Colonic mucosa (tissue), 4 donors: Measurements from ENCODE around the gene PGAM2. TPM values are rescaled to one million over a fixed set of nuclear protein-coding genes. Genes with fewer than 3 reads are reported as not detected.

Experiments used
- DNase-seq: peaks from one replicate; pipeline ENCODE4 v3.0.0-alpha.2; 2020
- H3K27ac ChIP-seq: fragments of 200-600 bp; one replicate; pipeline ENCODE4 v1.8.0; 2021
- H3K27me3 ChIP-seq: fragments of 200-600 bp; one replicate; pipeline ENCODE4 v1.8.0; 2021
- H3K36me3 ChIP-seq: fragments of 200-600 bp; one replicate; pipeline ENCODE4 v1.8.0; 2021
- H3K4me1 ChIP-seq: fragments of 200-600 bp; one replicate; pipeline ENCODE4 v1.8.0; 2021; ENCODE audit warnings: mild to moderate bottlenecking
- H3K4me3 ChIP-seq: fragments of 200-600 bp; one replicate; pipeline ENCODE4 v1.8.0; 2021
- H3K9ac ChIP-seq, 2 donors: one replicate each; pipeline ENCODE4 v1.7.0; 2013; ENCODE audit warnings: control low read depth in 2 of 2, low read depth in 2 of 2, low read length in 2 of 2
- H3K9me3 ChIP-seq: fragments of 200-600 bp; one replicate; pipeline ENCODE4 v1.8.0; 2021
- intact Hi-C: fragments of 100-400 bp; cut with DNase I; formaldehyde crosslinking; loops from one replicate; pipeline ENCODE4 v1.14.1; 2022
- total RNA-seq, 2 donors: library from RNA; stranded (reverse); fragmentation: NEBNext Ultra II Directional in 1 of 2; extraction: Animal tissue kit (Norgen Biotek cat#: 25700) in 1 of 2; gene quantifications; one replicate each; pipeline ENCODE4 v1.2.1, GENCODE V29; 2021
- TF ChIP-seq, protein P1 (sequence below): fragments of 200-600 bp; IDR thresholded peaks from one replicate; pipeline ENCODE4 v1.8.0; 2022; ENCODE audit warnings: antibody characterized with exemption, mild to moderate bottlenecking
- donor health status: healthy.
- donor health status: DM: no; HTN: no; CAD: no.
- donor health status: DM: no; HTN: no; CAD: no.

PGAM2 gene
- total RNA-seq, 2 donors from 2014 or later, result 0.29 to 0.52 TPM

DNA sequence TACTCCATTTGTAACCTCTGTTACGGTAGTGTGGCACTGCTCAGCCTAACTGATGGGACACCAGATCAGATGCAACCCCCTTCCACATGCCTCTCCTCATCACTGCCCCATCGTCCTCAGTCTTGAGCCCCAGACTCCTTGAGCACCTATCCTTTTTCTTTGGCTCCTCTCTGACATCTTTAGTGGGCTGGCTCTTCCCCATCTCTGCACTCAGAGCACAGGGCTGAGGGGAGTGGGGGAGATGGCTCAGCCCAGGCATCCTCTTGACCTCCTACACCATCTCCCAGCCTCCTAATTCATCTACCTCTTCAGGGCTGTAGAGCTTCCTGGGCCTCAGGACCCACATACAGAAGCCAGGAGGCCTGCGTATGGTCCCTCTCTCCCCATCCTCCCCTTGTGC is 18.4 kb upstream of the PGAM2 start:
- no peak overlapping the region for H3K27ac ChIP-seq
- H3K9me3 ChIP-seq, result no peaks in the 10 kb centered on the region
- no peak for DNase-seq
- peaks cover 12% of the 10 kb centered on the region for H3K36me3 ChIP-seq
- intact Hi-C loops, result loop anchor here (5.0 kb wide), 1 partner anchor 39 kb away; the partner anchor contains the start of gene POLD2
- H3K4me3 ChIP-seq, result no peak overlapping the region
- no peaks in the 10 kb centered on the region for H3K27me3 ChIP-seq
- H3K4me1 ChIP-seq, result peaks cover 7% of the 10 kb centered on the region
- H3K9ac ChIP-seq, result no peak overlapping the region
- TF ChIP-seq, protein P1, sequence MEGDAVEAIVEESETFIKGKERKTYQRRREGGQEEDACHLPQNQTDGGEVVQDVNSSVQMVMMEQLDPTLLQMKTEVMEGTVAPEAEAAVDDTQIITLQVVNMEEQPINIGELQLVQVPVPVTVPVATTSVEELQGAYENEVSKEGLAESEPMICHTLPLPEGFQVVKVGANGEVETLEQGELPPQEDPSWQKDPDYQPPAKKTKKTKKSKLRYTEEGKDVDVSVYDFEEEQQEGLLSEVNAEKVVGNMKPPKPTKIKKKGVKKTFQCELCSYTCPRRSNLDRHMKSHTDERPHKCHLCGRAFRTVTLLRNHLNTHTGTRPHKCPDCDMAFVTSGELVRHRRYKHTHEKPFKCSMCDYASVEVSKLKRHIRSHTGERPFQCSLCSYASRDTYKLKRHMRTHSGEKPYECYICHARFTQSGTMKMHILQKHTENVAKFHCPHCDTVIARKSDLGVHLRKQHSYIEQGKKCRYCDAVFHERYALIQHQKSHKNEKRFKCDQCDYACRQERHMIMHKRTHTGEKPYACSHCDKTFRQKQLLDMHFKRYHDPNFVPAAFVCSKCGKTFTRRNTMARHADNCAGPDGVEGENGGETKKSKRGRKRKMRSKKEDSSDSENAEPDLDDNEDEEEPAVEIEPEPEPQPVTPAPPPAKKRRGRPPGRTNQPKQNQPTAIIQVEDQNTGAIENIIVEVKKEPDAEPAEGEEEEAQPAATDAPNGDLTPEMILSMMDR, result no peak

DNA sequence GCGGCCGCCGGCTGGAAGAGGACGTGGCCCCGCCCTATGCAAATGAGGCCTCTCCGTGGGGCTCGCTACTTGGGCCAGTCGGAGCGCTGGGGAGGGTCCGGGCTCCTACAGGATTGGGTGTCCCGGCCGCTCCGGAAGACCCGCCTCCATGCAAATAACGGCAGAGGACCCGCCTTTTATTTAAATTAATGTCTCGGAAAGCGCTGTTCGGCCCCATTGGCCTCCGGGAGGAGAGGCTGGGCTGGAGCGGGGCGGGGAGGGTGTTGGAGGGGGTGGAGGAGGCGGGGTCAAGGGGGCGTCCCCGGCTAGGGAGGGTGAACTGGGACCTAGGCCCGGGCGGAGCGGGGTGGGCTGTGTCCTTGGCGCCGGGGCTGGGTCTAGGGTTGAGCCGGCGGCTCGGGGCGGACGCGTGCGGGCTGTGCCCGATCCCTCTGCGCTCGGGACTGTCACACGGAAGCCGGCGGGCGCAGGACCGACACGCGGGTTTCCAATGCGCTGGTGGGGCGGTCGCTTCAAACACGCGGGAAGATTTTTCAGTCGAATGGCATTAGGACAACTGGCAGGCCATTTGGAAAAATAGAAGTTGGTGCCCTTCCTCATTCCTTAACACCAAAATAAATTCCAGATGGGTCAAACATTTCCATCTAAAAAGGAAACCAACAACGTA is 17.3 kb upstream of the PGAM2 start:
- peaks cover 7% of the 10 kb centered on the region for H3K4me1 ChIP-seq
- peak overlapping the region; percentile 82 for H3K4me3 ChIP-seq
- DNase-seq, result peak; percentile 98
- no peaks in the 10 kb centered on the region for H3K9me3 ChIP-seq
- TF ChIP-seq, protein P1, result no peak
- intact Hi-C loops, result loop anchor here (5.0 kb wide), 1 partner anchor 40 kb away; the partner anchor contains the start of gene POLD2
- H3K27me3 ChIP-seq, result no peaks in the 10 kb centered on the region
- peaks cover 23% of the 10 kb centered on the region for H3K36me3 ChIP-seq
- H3K27ac ChIP-seq, result peak overlapping the region; percentile 99
- peak overlapping the region in 1 of 2 donors; percentile 68 for H3K9ac ChIP-seq

DNA sequence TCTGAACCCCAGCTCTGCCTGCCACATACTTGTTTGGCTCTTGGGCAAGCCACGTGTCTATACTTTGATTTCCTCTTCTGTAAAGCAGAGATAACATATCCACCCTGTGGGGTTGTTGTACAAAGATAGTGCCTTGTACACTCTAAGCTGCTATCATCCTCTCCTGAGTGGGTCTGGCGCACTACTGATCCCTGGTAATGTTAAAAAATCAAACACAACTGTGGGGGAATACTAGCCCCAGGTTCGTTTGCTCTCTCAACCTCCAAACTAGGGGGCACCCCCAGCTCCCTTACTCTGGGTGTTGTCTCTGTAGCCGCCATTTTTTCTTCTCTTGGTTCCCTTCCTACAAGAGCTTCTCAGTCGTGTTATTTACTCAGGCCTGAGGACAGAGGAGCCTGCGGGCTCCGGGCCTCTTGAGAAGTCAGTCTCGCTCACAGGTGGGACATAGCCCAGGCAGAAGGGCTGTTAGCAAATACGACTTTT is 15.9 kb upstream of the PGAM2 start:
- Histone ChIP-seq H3K27me3 (no peaks in the 10 kb centered on the region), H3K36me3 (peaks cover 25% of the 10 kb centered on the region), H3K4me3 (peak overlapping the region; percentile 82), H3K9ac (peak overlapping the region; percentile 14 to 69), H3K4me1 (peaks cover 7% of the 10 kb centered on the region), H3K9me3 (no peaks in the 10 kb centered on the region), H3K27ac (peak overlapping the region; percentile 99)
- DNase-seq, result no peak
- TF ChIP-seq, protein P1, result no peak
- intact Hi-C loops, result loop anchor here (5.0 kb wide), 1 partner anchor 41 kb away; the partner anchor contains the start of gene POLD2

DNA sequence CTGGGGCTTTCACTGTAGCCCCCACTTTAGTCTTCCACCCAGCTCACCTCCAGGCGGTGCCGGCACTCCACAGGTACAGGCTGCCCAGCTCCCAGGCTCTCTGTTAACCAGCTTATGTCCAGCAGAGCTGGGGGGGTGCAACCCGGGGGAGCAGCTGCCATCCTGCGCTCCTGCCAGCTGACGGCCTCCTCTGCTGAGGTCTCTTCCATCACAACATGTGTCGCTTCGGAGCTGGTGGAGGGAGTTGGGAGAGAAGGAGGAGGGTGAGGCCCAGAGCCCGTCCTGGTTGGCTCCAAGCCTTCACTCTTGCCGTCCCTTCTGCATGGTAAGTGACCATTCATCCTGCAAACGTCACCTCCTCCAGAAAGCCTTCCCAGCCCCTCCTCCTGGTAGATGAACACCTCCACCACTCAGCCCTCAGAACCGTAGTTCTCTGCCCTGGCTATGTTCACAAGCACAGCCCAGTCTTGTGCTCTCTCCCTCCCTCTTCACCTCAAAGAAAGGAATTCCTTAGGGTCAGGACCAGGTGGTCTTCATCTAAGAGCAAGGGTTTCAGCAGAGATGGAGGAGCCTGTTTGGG is 15.4 kb upstream of the PGAM2 start:
- Histone ChIP-seq H3K4me1 (peaks cover 7% of the 10 kb centered on the region), H3K9ac (no peak overlapping the region), H3K27me3 (no peaks in the 10 kb centered on the region), H3K36me3 (peaks cover 25% of the 10 kb centered on the region), H3K9me3 (no peaks in the 10 kb centered on the region), H3K27ac (peak overlapping the region; percentile 99), H3K4me3 (no peak overlapping the region)
- DNase-seq, result no peak
- intact Hi-C loops, result loop anchor here (5.0 kb wide), 1 partner anchor 42 kb away; the partner anchor contains the start of gene POLD2
- TF ChIP-seq, protein P1, result no peak

DNA sequence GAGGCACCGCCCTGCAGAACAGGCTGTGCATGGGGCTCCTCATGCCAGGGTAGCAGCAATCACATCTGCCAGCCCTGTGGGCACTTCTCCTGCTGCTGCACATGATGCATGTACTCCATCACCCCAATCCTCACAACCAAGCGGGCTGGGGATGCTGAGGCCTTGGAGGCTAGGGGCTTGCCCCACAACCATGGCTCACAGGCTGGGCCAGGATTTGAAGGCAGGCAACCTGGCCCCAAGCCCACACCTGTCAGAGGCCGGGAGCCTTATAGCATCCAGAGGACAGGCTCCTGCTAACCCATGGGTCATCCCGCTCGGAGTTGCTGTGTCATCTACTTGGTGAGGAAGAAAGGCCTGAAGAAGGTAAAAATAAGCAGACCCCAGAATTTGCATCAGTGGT is 14.8 kb upstream of the PGAM2 start:
- Histone ChIP-seq H3K9ac (no peak overlapping the region), H3K4me1 (peaks cover 7% of the 10 kb centered on the region), H3K36me3 (peaks cover 25% of the 10 kb centered on the region), H3K27ac (no peak overlapping the region), H3K9me3 (no peaks in the 10 kb centered on the region), H3K4me3 (no peak overlapping the region), H3K27me3 (no peaks in the 10 kb centered on the region)
- intact Hi-C loops, result loop anchor here (5.0 kb wide), 1 partner anchor 42 kb away; the partner anchor contains the start of gene POLD2
- TF ChIP-seq, protein P1, result no peak
- DNase-seq, result no peak
